WERI-Rb-1 (cell line): ENCODE measurements around the gene TRERF1.

Experiments
- DNase-seq: peaks from one replicate; pipeline ENCODE4 v3.0.0-alpha.2; 2020
- H3K27ac ChIP-seq: fragments of 250-450 bp; sonication (Bioruptor Pico); 2 replicates; pipeline ENCODE4 v1.5.1; 2020; ENCODE audit warnings: mild to moderate bottlenecking, moderate library complexity
- H3K27me3 ChIP-seq: fragments of 250-450 bp; sonication (Bioruptor Pico); 2 replicates; pipeline ENCODE4 v1.5.1; 2021; ENCODE audit warnings: mild to moderate bottlenecking, low read depth, moderate library complexity; ENCODE audit not compliant: insufficient read depth, severe bottlenecking
- H3K36me3 ChIP-seq: fragments of 250-450 bp; sonication (Bioruptor Pico); 2 replicates; pipeline ENCODE4 v1.5.1; 2020; ENCODE audit warnings: mild to moderate bottlenecking, moderate library complexity
- H3K4me3 ChIP-seq: 2 replicates; pipeline ENCODE4 v1.5.1; 2011; ENCODE audit warnings: low read depth, mild to moderate bottlenecking, control low read depth, low read length
- H3K9me3 ChIP-seq: fragments of 250-450 bp; sonication (Bioruptor Pico); 2 replicates; pipeline ENCODE4 v1.5.1; 2021; ENCODE audit warnings: mild to moderate bottlenecking, moderate library complexity; ENCODE audit not compliant: severe bottlenecking
- TF ChIP-seq, protein P1 (sequence below): IDR thresholded peaks from 2 replicates; pipeline ENCODE4 v1.5.1; 2011; ENCODE audit warnings: low read depth, mild to moderate bottlenecking, control low read depth, inconsistent platforms, low read length

TRERF1 gene

DNA sequence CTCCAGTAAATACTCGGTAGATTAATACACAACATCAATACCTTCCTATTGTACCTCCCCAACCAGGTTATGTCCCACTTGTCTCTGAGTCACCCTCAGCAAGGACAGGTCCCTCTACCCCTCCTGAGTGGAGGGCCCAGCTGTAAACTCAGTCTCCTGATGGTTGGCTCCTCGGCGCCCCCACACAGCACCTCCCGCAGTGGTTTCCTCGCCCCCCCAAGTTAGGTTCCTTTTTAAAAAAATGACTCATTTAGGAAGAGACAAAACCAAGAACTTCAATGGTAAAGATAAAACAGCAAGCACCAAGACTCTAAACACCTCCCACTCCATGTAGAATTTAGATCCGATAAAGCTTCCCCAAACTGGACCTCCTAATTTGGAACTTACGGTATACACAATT lies 83.5 kb downstream of the TRERF1 start:
- no peak for DNase-seq
- H3K9me3 ChIP-seq, result no peaks in the 10 kb centered on the region
- TF ChIP-seq, protein P1, sequence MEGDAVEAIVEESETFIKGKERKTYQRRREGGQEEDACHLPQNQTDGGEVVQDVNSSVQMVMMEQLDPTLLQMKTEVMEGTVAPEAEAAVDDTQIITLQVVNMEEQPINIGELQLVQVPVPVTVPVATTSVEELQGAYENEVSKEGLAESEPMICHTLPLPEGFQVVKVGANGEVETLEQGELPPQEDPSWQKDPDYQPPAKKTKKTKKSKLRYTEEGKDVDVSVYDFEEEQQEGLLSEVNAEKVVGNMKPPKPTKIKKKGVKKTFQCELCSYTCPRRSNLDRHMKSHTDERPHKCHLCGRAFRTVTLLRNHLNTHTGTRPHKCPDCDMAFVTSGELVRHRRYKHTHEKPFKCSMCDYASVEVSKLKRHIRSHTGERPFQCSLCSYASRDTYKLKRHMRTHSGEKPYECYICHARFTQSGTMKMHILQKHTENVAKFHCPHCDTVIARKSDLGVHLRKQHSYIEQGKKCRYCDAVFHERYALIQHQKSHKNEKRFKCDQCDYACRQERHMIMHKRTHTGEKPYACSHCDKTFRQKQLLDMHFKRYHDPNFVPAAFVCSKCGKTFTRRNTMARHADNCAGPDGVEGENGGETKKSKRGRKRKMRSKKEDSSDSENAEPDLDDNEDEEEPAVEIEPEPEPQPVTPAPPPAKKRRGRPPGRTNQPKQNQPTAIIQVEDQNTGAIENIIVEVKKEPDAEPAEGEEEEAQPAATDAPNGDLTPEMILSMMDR, result no peak
- H3K27ac ChIP-seq, result no peak overlapping the region
- H3K4me3 ChIP-seq, result no peak overlapping the region
- no peaks in the 10 kb centered on the region for H3K36me3 ChIP-seq
- no peaks in the 10 kb centered on the region for H3K27me3 ChIP-seq

DNA sequence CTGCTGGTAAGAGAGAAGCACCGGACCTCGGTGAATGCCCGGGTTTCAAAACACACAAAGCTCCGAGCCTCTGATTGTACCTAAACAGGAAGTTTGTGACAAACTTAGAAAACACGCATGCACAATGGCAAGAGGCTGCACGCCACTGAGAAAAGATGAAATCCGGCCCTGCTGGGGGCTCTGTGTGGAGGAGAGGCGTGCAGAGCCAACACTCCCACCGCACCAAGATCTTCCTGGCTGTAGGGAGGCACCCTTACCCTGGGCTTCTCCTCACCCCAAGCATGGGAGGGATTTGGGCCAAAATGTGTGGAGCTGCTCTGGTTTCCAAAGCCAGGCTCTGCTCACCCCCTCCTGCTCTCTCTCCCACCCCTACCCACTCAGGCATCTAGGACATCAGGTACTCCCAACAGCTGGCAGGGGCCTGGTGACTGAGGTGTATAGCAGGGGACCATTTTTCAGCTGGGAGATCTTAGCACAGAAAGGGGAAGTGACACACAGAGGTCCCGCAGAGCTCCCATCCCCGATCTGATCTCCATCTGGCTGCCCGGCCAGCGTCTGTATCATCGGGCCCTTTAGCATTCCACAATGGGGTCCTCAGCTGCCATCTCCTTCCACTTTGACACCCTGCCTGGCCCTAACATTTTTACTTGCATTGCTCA lies 84.2 kb downstream of the TRERF1 start:
- Histone ChIP-seq H3K27ac (no peak overlapping the region), H3K27me3 (no peaks in the 10 kb centered on the region), H3K36me3 (no peaks in the 10 kb centered on the region), H3K9me3 (no peaks in the 10 kb centered on the region), H3K4me3 (no peak overlapping the region)
- no peak for DNase-seq
- TF ChIP-seq, protein P1, result no peak

DNA sequence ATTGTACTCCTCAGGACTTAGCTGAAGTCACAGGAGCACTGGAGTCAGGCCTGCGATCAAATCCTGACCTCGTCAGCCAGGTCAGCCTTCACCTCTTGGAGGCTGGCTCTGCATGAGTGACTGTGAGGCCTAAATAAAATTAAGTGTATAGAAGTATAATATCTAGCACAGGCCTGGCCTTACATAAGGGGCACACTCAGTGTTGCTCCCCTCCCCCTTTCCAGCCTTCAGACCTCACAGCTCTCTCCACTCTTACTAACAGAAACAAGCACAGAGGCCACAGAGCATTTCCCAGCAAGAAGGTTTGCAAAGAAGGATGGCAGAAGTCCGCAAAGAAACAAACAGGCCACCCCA lies 84.8 kb downstream of the TRERF1 start:
- H3K9me3 ChIP-seq, result no peaks in the 10 kb centered on the region
- no peaks in the 10 kb centered on the region for H3K36me3 ChIP-seq
- TF ChIP-seq, protein P1, result no peak
- H3K4me3 ChIP-seq, result no peak overlapping the region
- no peaks in the 10 kb centered on the region for H3K27me3 ChIP-seq
- H3K27ac ChIP-seq, result no peak overlapping the region
- no peak for DNase-seq

DNA sequence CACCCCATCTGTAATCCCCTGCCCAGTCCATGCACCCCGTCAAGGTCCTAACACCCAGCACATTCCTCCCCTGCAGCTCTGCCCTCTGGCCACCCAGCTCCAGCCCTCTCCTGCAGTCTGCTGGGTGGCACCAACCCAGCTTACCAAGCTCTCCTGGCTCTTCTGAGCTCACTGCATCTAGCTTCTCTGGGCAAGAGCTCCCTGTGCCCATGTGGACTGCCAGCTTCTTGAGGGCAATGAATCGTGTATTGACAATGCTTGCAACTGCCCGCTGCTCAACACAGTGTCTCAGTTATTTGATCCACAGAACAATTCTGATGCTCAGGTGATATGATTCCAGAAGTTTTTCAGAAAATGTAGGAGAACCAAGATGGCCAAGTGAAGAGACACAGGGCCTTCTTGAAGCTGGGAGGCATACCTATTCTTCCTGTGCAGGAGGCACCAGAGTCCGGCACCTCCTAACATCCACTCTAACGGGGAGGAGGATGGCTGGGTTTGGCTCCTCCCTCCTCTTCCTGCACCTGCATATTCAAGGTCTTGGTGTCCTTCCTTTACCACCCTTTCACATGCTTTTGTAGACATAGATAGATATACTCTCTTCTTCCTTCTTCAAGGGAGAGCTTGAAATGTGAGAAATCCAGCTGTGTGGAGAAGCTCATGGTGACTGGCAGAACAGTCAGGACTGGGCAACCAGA lies 85.6 kb downstream of the TRERF1 start:
- TF ChIP-seq, protein P1, result no peak
- Histone ChIP-seq H3K36me3 (no peaks in the 10 kb centered on the region; the same call in none of the 2 replicates), H3K27ac (no peak overlapping the region), H3K27me3 (no peaks in the 10 kb centered on the region), H3K4me3 (no peak overlapping the region), H3K9me3 (no peaks in the 10 kb centered on the region)
- no peak for DNase-seq

DNA sequence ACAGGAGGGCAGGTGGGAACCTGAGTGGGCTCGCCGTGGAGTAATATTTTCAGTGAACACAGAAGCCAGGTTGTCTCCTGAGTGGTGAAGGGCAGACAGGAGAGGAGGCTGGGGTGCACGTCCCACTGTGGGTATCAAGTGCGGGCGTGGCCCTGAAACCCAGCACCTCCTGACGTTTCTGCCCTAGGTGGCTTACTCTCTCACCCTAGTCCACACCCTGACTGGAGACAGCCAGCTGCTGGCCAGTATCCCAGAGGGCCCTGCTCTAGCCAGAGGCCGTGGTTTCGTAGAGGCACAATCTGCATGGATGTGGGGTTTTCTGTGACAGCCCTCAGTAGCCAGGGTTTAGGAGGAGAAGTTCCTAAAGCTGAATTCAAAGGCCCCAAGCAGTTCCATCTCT lies 86.7 kb downstream of the TRERF1 start:
- H3K9me3 ChIP-seq, result no peaks in the 10 kb centered on the region
- no peaks in the 10 kb centered on the region for H3K27me3 ChIP-seq
- no peak overlapping the region for H3K27ac ChIP-seq
- TF ChIP-seq, protein P1, result no peak
- DNase-seq, result no peak
- H3K4me3 ChIP-seq, result no peak overlapping the region
- H3K36me3 ChIP-seq, result peaks cover under 1% of the 10 kb centered on the region
